Measurements from ENCODE around the gene ENTPD5. TPM values are rescaled to one million over a fixed set of nuclear protein-coding genes. Genes with fewer than 3 reads are reported as not detected.
"Not testable (repeated sequence)": the region's sequence is repeated elsewhere in the genome, so short reads cannot be mapped to it uniquely, and the experiment has no call there.

Gene ENTPD5
- total RNA-seq, 1 donor from 2014 or later: 14.6 TPM

- DNase-seq: no peak
These were observed 76.0 kb downstream of the ENTPD5 start for GRCh38 chr14:73943083-73943482.

GRCh38 chr14:73942180-73942579 is 76.9 kb downstream of the ENTPD5 start:
- DNase-seq: no peak

- DNase-seq: no peak
These were observed 82.1 kb downstream of the ENTPD5 start for GRCh38 chr14:73937012-73937411.

- no peak for DNase-seq
These were observed 82.5 kb downstream of the ENTPD5 start for GRCh38 chr14:73936548-73936947.

GRCh38 chr14:73935666-73936065 is 83.4 kb downstream of the ENTPD5 start:
- no peak for DNase-seq

- DNase-seq: no peak
These were observed 94.8 kb downstream of the ENTPD5 start for GRCh38 chr14:73924337-73924736.

GRCh38 chr14:73919457-73919856 is 99.6 kb downstream of the ENTPD5 start:
- not testable (repeated sequence) for DNase-seq

- no peak for DNase-seq
These were observed 102.8 kb downstream of the ENTPD5 start for GRCh38 chr14:73916324-73916723.

- no peak for DNase-seq
These were observed 105.8 kb downstream of the ENTPD5 start for GRCh38 chr14:73913256-73913655.

GRCh38 chr14:73909681-73910080 is 109.4 kb downstream of the ENTPD5 start:
- no peak for DNase-seq

Small RNA genes lying within 50 kb of the gene (small RNA-seq; reads per million reads assigned to genes)
- not detected for gene AC005480.2 (ENCODE audit: low replicate concordance)

Other genes with a start within 250 kb of the ENTPD5 start
- gene PTGR2, start 167.5 kb downstream of the ENTPD5 start, total RNA-seq: 7.5 TPM
- 62.0 TPM for gene ZNF410, start 132.4 kb downstream of the ENTPD5 start, total RNA-seq
- gene FAM161B, start 69.2 kb downstream of the ENTPD5 start, total RNA-seq: 4.9 TPM
- gene COQ6, start 69.0 kb downstream of the ENTPD5 start, total RNA-seq: 67.0 TPM
- gene BBOF1, start 61 bp upstream of the ENTPD5 start, total RNA-seq: 3.1 TPM
- 28.0 TPM for gene ALDH6A1, start 65.2 kb upstream of the ENTPD5 start, total RNA-seq
- 9.5 TPM for gene LIN52, start 65.7 kb upstream of the ENTPD5 start, total RNA-seq
- gene VSX2, start 220.2 kb upstream of the ENTPD5 start, total RNA-seq: not detected

All from tongue (tissue), 3 donors.